Mesendoderm (in vitro differentiated cells): ENCODE data around the gene WDR64.
"Not testable (repeated sequence)": the region's sequence is repeated elsewhere in the genome, so short reads cannot be mapped to it uniquely, and the experiment has no call there.

Experiments used
- DNase-seq: peaks from one replicate; pipeline ENCODE4 v3.0.0; 2013
- H2AK5ac ChIP-seq: 2 replicates; pipeline ENCODE4 v1.6.1; 2013; ENCODE audit warnings: low read length, inconsistent platforms
- H2BK120ac ChIP-seq: 2 replicates; pipeline ENCODE4 v1.6.1; 2013; ENCODE audit warnings: low read depth, mild to moderate bottlenecking, low read length, moderate library complexity, mixed read lengths
- H2BK15ac ChIP-seq: replicated peaks from 2 replicates; pipeline ENCODE4 v1.6.1; 2013; ENCODE audit warnings: low read depth, mild to moderate bottlenecking, moderate library complexity
- H2BK5ac ChIP-seq: 2 replicates; pipeline ENCODE4 v1.6.1; 2013; ENCODE audit warnings: low read length, inconsistent platforms
- H3K18ac ChIP-seq: 2 replicates; pipeline ENCODE4 v1.6.1; 2013; ENCODE audit warnings: mild to moderate bottlenecking, low read length, mixed read lengths
- H3K23ac ChIP-seq: one replicate; pipeline ENCODE4 v1.6.1; 2013; ENCODE audit warnings: low read length
- H3K27ac ChIP-seq: 2 replicates; pipeline ENCODE4 v1.5.1; 2013; ENCODE audit warnings: low read depth, mild to moderate bottlenecking, inconsistent platforms, low read length, moderate library complexity
- H3K27me3 ChIP-seq: 2 replicates; pipeline ENCODE4 v1.6.1; 2013; ENCODE audit warnings: low read length, control low read depth, mild to moderate bottlenecking, inconsistent platforms; ENCODE audit not compliant: insufficient read depth, poor library complexity
- H3K36me3 ChIP-seq: 2 replicates; pipeline ENCODE4 v1.6.1; 2013; ENCODE audit warnings: low read length, inconsistent platforms; ENCODE audit not compliant: control insufficient read depth, insufficient read depth
- H3K4ac ChIP-seq: one replicate; pipeline ENCODE4 v1.6.1; 2013; ENCODE audit warnings: low read depth, mild to moderate bottlenecking, low read length, moderate library complexity
- H3K4me1 ChIP-seq: 2 replicates; pipeline ENCODE4 v1.6.1; 2013; ENCODE audit warnings: low read depth, low read length, inconsistent platforms; ENCODE audit not compliant: control insufficient read depth
- H3K4me2 ChIP-seq: 2 replicates; pipeline ENCODE4 v1.6.1; 2013; ENCODE audit warnings: low read length
- H3K4me3 ChIP-seq: 2 replicates; pipeline ENCODE4 v1.5.1; 2013; ENCODE audit warnings: mild to moderate bottlenecking, low read length
- H3K56ac ChIP-seq: one replicate; pipeline ENCODE4 v1.6.1; 2013; ENCODE audit warnings: low read length
- H3K79me1 ChIP-seq: 2 replicates; pipeline ENCODE4 v1.6.1; 2013; ENCODE audit warnings: low read length, inconsistent platforms
- H3K79me2 ChIP-seq: 2 replicates; pipeline ENCODE4 v1.6.1; 2013; ENCODE audit warnings: mild to moderate bottlenecking, low read length; ENCODE audit not compliant: control insufficient read depth, insufficient read depth
- H3K9ac ChIP-seq: 2 replicates; pipeline ENCODE4 v1.6.1; 2013; ENCODE audit warnings: low read length, inconsistent platforms
- H4K5ac ChIP-seq: one replicate; pipeline ENCODE4 v1.6.1; 2013; ENCODE audit warnings: low read length
- H4K8ac ChIP-seq: one replicate; pipeline ENCODE4 v1.6.1; 2013; ENCODE audit warnings: low read depth, mild to moderate bottlenecking, control low read depth, low read length, moderate library complexity
- WGBS: extraction: QIAGEN DNeasy Blood & Tissue Kit; methylation state at CpG from one replicate; pipeline ENCODE4 v1.1.7; 2013; ENCODE audit warnings: low lambda C conversion rate, missing lambda C conversion rate; ENCODE audit not compliant: insufficient coverage; ENCODE audit errors: extremely low coverage; 5-methylcytosine and 5-hydroxymethylcytosine counted together

WDR64 gene

GRCh38 chr1:241787691-241788090 lies 135.6 kb downstream of the WDR64 start:
- H3K27ac ChIP-seq = no peak overlapping the region
- H3K4me2 ChIP-seq = no peak overlapping the region
- no peaks in the 10 kb centered on the region for H3K4me1 ChIP-seq
- H3K4ac ChIP-seq = no peak overlapping the region
- H3K18ac ChIP-seq = no peak overlapping the region
- H2BK15ac ChIP-seq = no peak overlapping the region
- no peak overlapping the region for H4K8ac ChIP-seq
- no peak for DNase-seq
- no peak overlapping the region for H2BK5ac ChIP-seq
- H3K27me3 ChIP-seq = no peaks in the 10 kb centered on the region
- H3K36me3 ChIP-seq = no peaks in the 10 kb centered on the region
- H3K23ac ChIP-seq = no peak overlapping the region
- H2BK120ac ChIP-seq = no peak overlapping the region
- H4K5ac ChIP-seq = no peak overlapping the region
- no peak overlapping the region for H3K56ac ChIP-seq
- no CpG with 5 or more reads among the region's 4 CpGs for WGBS
- H3K79me2 ChIP-seq = no peaks in the 10 kb centered on the region
- no peak overlapping the region for H3K9ac ChIP-seq
- H3K79me1 ChIP-seq = no peaks in the 10 kb centered on the region
- no peak overlapping the region for H2AK5ac ChIP-seq
- H3K4me3 ChIP-seq = no peak overlapping the region

- H3K27me3 ChIP-seq = no peaks in the 10 kb centered on the region
- no peak overlapping the region for H3K23ac ChIP-seq
- no peaks in the 10 kb centered on the region for H3K4me1 ChIP-seq
- H2BK15ac ChIP-seq = no peak overlapping the region
- H2BK120ac ChIP-seq = no peak overlapping the region
- no peaks in the 10 kb centered on the region for H3K79me2 ChIP-seq
- no peak overlapping the region for H4K8ac ChIP-seq
- no peak overlapping the region for H3K9ac ChIP-seq
- no CpG with 5 or more reads among the region's 2 CpGs for WGBS
- no peaks in the 10 kb centered on the region for H3K79me1 ChIP-seq
- no peak overlapping the region for H3K4me3 ChIP-seq
- H4K5ac ChIP-seq = no peak overlapping the region
- H3K36me3 ChIP-seq = no peaks in the 10 kb centered on the region
- no peak overlapping the region for H3K18ac ChIP-seq
- H3K27ac ChIP-seq = no peak overlapping the region
- no peak overlapping the region for H3K4me2 ChIP-seq
- H2BK5ac ChIP-seq = no peak overlapping the region
- no peak overlapping the region for H3K56ac ChIP-seq
- no peak overlapping the region for H2AK5ac ChIP-seq
- no peak overlapping the region for H3K4ac ChIP-seq
- DNase-seq = no peak
Measured at GRCh38 chr1:241789061-241789460, 137.0 kb downstream of the WDR64 start.

- Histone ChIP-seq H4K5ac (no peak overlapping the region), H3K36me3 (no peaks in the 10 kb centered on the region), H3K4ac (no peak overlapping the region), H3K4me3 (no peak overlapping the region), H3K27ac (no peak overlapping the region), H2BK120ac (no peak overlapping the region), H3K23ac (no peak overlapping the region), H2BK5ac (no peak overlapping the region), H2AK5ac (no peak overlapping the region), H4K8ac (no peak overlapping the region), H3K18ac (no peak overlapping the region), H3K4me1 (no peaks in the 10 kb centered on the region), H2BK15ac (no peak overlapping the region), H3K27me3 (no peaks in the 10 kb centered on the region), H3K9ac (no peak overlapping the region), H3K79me2 (no peaks in the 10 kb centered on the region), H3K4me2 (no peak overlapping the region), H3K79me1 (no peaks in the 10 kb centered on the region), H3K56ac (no peak overlapping the region)
- no CpG with 5 or more reads among the region's 1 CpG for WGBS
- DNase-seq = no peak
Measured at GRCh38 chr1:241799416-241799815, 147.3 kb downstream of the WDR64 start.

GRCh38 chr1:241800640-241801039 lies 148.6 kb downstream of the WDR64 start:
- no peak overlapping the region for H4K5ac ChIP-seq
- no peak overlapping the region for H3K56ac ChIP-seq
- H3K36me3 ChIP-seq = no peaks in the 10 kb centered on the region
- H3K4me3 ChIP-seq = no peak overlapping the region
- H4K8ac ChIP-seq = no peak overlapping the region
- H3K4me1 ChIP-seq = no peaks in the 10 kb centered on the region
- no CpG with 5 or more reads among the region's 3 CpGs for WGBS
- H3K9ac ChIP-seq = no peak overlapping the region
- H3K27me3 ChIP-seq = no peaks in the 10 kb centered on the region
- H3K79me1 ChIP-seq = no peaks in the 10 kb centered on the region
- DNase-seq = no peak
- H3K18ac ChIP-seq = no peak overlapping the region
- H3K4ac ChIP-seq = no peak overlapping the region
- H2AK5ac ChIP-seq = no peak overlapping the region
- no peak overlapping the region for H2BK5ac ChIP-seq
- no peak overlapping the region for H2BK120ac ChIP-seq
- no peak overlapping the region for H3K4me2 ChIP-seq
- H2BK15ac ChIP-seq = no peak overlapping the region
- H3K27ac ChIP-seq = no peak overlapping the region
- no peak overlapping the region for H3K23ac ChIP-seq
- no peaks in the 10 kb centered on the region for H3K79me2 ChIP-seq

GRCh38 chr1:241802863-241803262 lies 150.8 kb downstream of the WDR64 start:
- H3K4me1 ChIP-seq = no peaks in the 10 kb centered on the region
- H3K4me3 ChIP-seq = no peak overlapping the region
- no peak overlapping the region for H3K4me2 ChIP-seq
- no peak overlapping the region for H4K8ac ChIP-seq
- H3K36me3 ChIP-seq = no peaks in the 10 kb centered on the region
- H3K79me1 ChIP-seq = no peaks in the 10 kb centered on the region
- WGBS = no CpG with 5 or more reads among the region's 3 CpGs
- H2BK5ac ChIP-seq = no peak overlapping the region
- H3K27ac ChIP-seq = no peak overlapping the region
- no peak overlapping the region for H2AK5ac ChIP-seq
- H3K79me2 ChIP-seq = no peaks in the 10 kb centered on the region
- no peak overlapping the region for H4K5ac ChIP-seq
- no peak overlapping the region for H3K18ac ChIP-seq
- H2BK120ac ChIP-seq = no peak overlapping the region
- no peak overlapping the region for H3K23ac ChIP-seq
- H3K9ac ChIP-seq = no peak overlapping the region
- H3K4ac ChIP-seq = no peak overlapping the region
- DNase-seq = no peak
- H3K56ac ChIP-seq = no peak overlapping the region
- no peak overlapping the region for H2BK15ac ChIP-seq
- no peaks in the 10 kb centered on the region for H3K27me3 ChIP-seq

GRCh38 chr1:241804706-241805105 lies 152.6 kb downstream of the WDR64 start:
- not testable (repeated sequence) for H4K8ac ChIP-seq, H3K27ac ChIP-seq, H3K18ac ChIP-seq, H2BK120ac ChIP-seq, H3K23ac ChIP-seq, H3K4me1 ChIP-seq, H2BK15ac ChIP-seq, H3K27me3 ChIP-seq, H3K4me3 ChIP-seq, H3K79me1 ChIP-seq, H2BK5ac ChIP-seq, H3K4ac ChIP-seq, H3K56ac ChIP-seq, H3K4me2 ChIP-seq, H3K9ac ChIP-seq, H3K79me2 ChIP-seq, DNase-seq, H2AK5ac ChIP-seq, H4K5ac ChIP-seq, H3K36me3 ChIP-seq
- no CpG with 5 or more reads among the region's 4 CpGs for WGBS
